ENCODE measurements around the gene FXYD4.
"Not testable (repeated sequence)": the region's sequence is repeated elsewhere in the genome, so short reads cannot be mapped to it uniquely, and the experiment has no call there.

The FXYD4 gene

DNA sequence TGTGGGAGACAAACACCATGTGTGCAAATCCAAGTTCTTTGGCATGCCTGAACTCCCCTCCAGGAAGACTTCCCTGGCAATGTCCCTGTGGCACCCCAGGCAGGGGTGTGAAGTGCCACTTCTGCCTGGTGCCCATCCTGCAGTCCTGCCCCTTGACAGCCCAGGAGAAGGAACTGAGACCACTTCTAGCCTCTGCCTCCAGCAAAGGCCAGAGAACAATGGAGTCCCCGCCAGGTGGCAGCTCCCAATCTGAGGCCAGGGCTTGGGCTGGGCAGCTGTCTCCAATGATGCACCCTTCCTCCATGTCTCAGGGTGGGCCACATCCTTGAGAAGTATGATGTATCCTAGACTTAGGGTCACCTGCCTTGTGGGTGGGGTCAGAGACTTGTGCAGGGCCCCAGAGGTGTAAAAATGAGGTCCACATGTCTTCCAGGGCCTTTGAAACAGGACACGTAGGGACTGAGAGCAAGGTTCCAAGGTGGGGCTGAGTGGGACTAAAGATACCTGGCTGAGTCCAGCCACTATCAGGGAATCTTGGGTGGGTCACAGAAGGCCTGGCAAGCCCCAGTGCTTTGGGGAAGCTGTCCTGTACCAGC, 5.5 kb downstream of the FXYD4 start:
- no peak for DNase-seq

GRCh38 chr10:43377424-43377883, 6.0 kb downstream of the FXYD4 start:
- DNase-seq: no peak

- DNase-seq: no peak
Measured at GRCh38 chr10:43380610-43381222, 9.3 kb downstream of the FXYD4 start.

DNA sequence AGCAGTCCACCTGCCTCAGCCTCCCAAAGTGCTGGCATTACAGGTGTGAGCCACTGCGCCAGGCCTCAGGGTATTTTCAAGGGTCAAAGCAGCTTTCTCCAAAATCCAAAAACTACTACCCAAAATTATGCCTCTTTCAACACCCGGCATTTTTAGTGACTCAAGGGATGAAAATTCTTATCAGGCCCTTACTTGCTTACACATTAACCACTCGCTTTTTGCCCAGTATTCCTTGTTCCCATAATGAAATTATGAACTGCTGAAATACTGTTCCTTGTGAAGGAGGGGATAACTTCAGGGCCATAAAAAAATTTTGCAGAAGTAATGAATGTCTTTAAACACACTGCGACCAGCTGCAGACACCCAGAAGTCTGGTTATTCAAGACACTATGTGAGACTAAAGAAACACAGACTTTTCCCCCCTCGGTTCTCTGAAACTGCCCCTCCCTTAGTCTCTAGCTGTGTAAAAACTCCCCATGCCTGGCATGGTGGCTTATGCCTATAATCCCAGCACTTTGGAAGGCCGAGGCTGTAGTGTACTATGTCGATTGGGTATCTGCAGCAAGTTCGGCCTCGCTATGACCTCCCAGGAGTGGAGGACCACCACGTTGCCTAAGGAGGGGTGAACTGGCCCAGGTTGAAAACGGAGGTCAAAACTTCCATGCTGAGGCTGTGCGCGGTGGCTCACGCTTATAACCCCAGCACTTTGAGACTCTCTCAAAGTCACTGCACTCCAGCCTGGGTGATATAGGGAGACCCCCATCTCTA, 12.0 kb downstream of the FXYD4 start:
- DNase-seq: no peak

- no peak for DNase-seq
Measured at GRCh38 chr10:43384252-43385221, 13.1 kb downstream of the FXYD4 start.

- DNase-seq: no peak
Measured at GRCh38 chr10:43385412-43386004, 14.1 kb downstream of the FXYD4 start.

GRCh38 chr10:43386549-43386948, 15.1 kb downstream of the FXYD4 start:
- no peak for DNase-seq

GRCh38 chr10:43386981-43387677, 15.7 kb downstream of the FXYD4 start:
- no peak for DNase-seq

GRCh38 chr10:43387678-43388032, 16.2 kb downstream of the FXYD4 start:
- no peak for DNase-seq

GRCh38 chr10:43389867-43390266, 18.4 kb downstream of the FXYD4 start:
- no peak for DNase-seq

DNA sequence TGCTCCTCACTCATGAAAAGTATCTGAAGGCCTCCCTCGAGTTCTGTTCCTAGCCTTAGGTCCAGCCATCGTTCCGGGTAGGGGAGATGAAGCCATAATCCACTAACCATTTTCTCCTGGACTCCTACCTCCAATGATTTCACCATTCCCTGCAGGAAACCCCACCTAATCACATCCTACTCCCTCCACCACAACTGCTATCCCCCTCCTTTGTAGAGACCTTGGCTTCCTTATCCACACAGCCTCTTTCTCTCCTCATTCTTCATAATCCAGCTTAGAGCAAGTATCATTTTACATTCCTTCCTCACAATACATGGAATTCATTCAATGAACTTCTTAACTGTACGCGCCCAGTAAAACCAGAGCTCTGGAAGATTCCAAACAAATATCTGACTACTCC, 18.9 kb downstream of the FXYD4 start:
- no peak for DNase-seq

- no peak for DNase-seq
Measured at GRCh38 chr10:43390759-43391158, 19.3 kb downstream of the FXYD4 start.

GRCh38 chr10:43391496-43391895, 20.1 kb downstream of the FXYD4 start:
- DNase-seq: no peak

DNA sequence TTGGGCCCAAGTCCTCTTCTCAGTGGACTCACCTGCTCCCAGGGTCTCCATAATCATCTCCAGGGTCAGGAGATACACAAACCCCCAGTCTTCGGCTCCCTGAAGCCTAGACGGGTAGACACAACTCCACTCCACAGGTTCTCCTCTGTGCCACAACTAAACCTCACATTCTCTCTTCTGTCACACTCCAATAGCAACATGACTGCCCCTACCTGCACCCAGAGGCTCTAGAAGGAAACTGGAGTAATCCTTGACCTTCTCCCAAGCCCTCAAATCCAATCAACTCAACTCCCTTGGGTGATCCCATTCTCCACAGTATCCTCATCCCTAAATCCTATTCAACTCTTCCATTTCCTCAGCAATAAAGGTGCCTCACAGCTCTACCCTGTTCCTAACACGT, 21.3 kb downstream of the FXYD4 start:
- no peak for DNase-seq

- DNase-seq: not testable (repeated sequence)
Measured at GRCh38 chr10:43393186-43393585, 21.8 kb downstream of the FXYD4 start.

DNA sequence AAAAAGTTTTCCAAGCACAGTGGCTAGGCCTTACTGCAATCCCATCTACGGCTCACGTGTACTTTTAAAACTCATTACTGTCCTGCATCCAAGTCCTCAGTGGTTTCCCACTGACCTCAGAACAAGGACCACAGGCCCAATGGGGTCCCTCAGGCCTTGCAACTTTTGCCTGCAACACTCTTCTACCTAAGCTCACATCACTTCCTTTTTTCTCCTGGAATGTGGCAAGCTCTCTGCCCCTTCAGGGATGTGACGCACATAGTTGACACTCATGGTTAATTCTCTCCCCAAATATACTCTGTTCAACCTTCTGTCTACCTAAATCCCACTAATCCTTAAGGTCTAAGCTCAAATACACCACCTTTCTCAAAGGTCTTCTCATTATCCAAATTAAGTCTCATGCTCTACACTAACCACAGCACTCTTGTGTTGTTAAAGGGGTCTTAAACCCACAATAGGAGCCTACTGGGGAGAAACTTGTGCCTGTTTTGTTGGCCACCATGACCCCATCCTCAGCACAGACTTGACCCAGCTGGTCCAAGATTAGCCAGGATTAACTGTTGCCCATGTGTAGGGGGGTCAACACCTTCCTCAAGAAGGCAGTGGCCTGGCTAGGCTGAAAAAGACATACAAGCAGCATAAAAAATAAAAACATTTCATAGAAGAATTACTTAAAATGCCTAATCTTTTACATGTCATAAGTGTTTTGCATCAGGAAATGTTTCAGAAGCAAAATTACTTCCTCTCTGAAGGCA, 22.3 kb downstream of the FXYD4 start:
- DNase-seq: no peak

DNA sequence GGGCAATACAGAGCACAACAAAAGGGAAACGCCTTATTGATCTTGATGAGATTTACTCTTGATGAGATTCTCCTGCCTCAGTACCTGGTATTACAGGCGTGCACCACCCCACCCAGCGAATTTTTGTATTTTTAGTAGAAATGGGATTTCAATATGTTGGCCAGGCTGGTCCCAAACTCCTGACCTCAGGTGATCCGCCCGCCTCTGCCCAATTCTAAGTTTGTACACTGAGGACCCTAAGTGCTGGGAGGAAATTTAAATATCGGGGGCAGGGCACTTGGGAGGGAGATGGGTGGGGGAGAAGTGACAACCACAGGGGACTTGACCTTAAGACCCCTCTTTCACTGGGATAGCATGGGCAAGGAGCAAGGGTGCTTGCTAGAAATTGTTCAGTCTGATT, 23.4 kb downstream of the FXYD4 start:
- no peak for DNase-seq

DNA sequence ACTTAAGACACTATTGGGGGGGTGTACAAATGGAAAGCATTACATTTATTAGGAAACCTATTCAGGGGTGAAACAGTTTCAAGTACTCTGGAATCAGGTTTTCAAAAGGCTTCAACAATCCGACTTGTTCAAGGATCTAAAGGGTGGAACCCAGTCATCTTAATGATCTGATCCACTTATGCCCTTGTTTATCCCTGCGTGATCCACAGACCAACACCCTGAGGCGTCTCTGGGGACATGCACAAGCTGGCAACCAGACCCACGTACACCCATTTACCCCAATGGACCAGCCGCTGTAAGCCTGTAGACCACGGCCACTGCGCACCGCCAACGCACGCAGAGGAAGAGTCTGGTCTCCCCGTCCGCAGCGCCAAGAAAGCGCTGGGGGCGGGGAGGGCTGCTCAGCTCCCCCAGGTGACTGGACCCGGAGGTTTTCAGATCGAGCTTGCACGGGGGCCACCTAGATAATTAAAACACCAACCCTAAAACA, 24.2 kb downstream of the FXYD4 start:
- peak; percentile 52 for DNase-seq

DNA sequence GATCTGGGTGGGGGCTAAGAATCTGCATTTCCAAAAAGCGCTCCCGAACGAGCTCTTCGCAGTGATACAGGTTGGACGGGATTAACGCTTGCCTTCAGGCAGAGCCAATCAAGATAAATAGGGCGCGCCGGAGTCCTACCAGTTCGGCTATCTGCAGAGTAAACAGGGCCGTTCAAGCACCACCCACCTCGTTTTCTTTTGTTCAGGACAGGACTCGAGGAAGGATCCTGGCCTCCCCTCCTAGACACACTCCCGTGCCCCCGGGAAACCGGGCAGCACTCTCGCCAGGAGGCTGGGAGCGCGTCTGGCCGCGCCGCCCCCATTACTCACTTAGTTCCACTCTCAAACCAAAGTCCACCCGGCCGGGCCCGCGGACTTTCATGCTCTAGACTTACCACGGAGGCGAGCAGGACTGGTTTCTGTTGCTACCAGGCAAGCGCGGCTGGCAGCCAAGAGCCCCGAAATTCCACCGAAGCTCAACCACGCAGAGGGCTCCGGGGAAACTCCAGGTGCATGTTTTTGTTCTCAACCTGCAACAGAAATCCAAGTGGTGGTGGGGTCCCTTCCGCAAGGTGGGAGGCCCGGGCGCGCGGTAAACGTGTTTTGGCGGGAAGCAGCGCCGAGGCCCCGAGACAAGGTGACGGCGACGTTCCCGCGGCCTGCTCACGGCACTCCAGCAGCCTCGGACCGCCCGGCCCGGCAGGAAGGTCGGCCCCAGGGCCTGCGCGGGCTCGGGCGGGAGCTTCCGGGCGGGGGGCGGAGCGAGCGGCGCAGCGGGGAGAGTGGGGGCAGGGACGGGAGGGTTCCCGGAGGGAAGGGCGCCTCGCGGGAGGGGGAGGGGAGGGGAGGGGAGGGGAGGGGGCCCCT, 24.9 kb downstream of the FXYD4 start:
- DNase-seq: peak; percentile 72

Data from stimulated activated CD4-positive, alpha-beta T cell treated with anti-CD3 and anti-CD28 coated beads, Interleukin-4, amount 100 ng/mL, for 24 hours (primary cell).